Activated naive CD8-positive, alpha-beta T cell (primary cell): ENCODE measurements around the gene PEX5.
"Not testable (repeated sequence)": the region's sequence is repeated elsewhere in the genome, so short reads cannot be mapped to it uniquely, and the experiment has no call there.

ENCODE experiments used
- H3K27ac Mint-ChIP-seq: one replicate; pipeline ENCODE4 v1.8.0; 2021; ENCODE audit warnings: mixed read lengths
- H3K27me3 Mint-ChIP-seq: one replicate; pipeline ENCODE4 v1.8.0; 2021; ENCODE audit warnings: mixed read lengths
- H3K36me3 Mint-ChIP-seq: one replicate; pipeline ENCODE4 v1.8.0; 2021; ENCODE audit warnings: mixed read lengths
- H3K4me1 Mint-ChIP-seq: one replicate; pipeline ENCODE4 v1.8.0; 2021; ENCODE audit warnings: low read depth, mixed read lengths
- H3K4me3 Mint-ChIP-seq: one replicate; pipeline ENCODE4 v1.8.0; 2021; ENCODE audit warnings: mild to moderate bottlenecking, mixed read lengths
- H3K9me3 Mint-ChIP-seq: one replicate; pipeline ENCODE4 v1.8.0; 2021; ENCODE audit warnings: low read depth, mixed read lengths

The PEX5 gene

GRCh38 chr12:7219599-7220243 lies 30.2 kb downstream of the PEX5 start:
- Mint-ChIP-seq H3K27ac (no peak overlapping the region), H3K4me3 (no peak overlapping the region), H3K4me1 (no peaks in the 10 kb centered on the region), H3K27me3 (no peaks in the 10 kb centered on the region), H3K9me3 (peaks cover 8% of the 10 kb centered on the region), H3K36me3 (no peaks in the 10 kb centered on the region)

GRCh38 chr12:7221486-7221885 lies 32.0 kb downstream of the PEX5 start:
- no peaks in the 10 kb centered on the region for H3K4me1 Mint-ChIP-seq
- H3K27me3 Mint-ChIP-seq = no peaks in the 10 kb centered on the region
- no peaks in the 10 kb centered on the region for H3K9me3 Mint-ChIP-seq
- H3K36me3 Mint-ChIP-seq = no peaks in the 10 kb centered on the region
- H3K27ac Mint-ChIP-seq = no peak overlapping the region
- H3K4me3 Mint-ChIP-seq = no peak overlapping the region

GRCh38 chr12:7229741-7230140 lies 40.3 kb downstream of the PEX5 start:
- H3K9me3 Mint-ChIP-seq = peaks cover 8% of the 10 kb centered on the region
- no peak overlapping the region for H3K27ac Mint-ChIP-seq
- H3K36me3 Mint-ChIP-seq = peaks cover 5% of the 10 kb centered on the region
- H3K4me3 Mint-ChIP-seq = no peak overlapping the region
- peaks cover 10% of the 10 kb centered on the region for H3K27me3 Mint-ChIP-seq
- H3K4me1 Mint-ChIP-seq = no peaks in the 10 kb centered on the region

GRCh38 chr12:7241404-7242005 lies 52.0 kb downstream of the PEX5 start:
- H3K36me3 Mint-ChIP-seq = no peaks in the 10 kb centered on the region
- H3K27ac Mint-ChIP-seq = no peak overlapping the region
- no peak overlapping the region for H3K4me3 Mint-ChIP-seq
- H3K27me3 Mint-ChIP-seq = peaks cover 14% of the 10 kb centered on the region
- peaks cover 10% of the 10 kb centered on the region for H3K9me3 Mint-ChIP-seq
- H3K4me1 Mint-ChIP-seq = no peaks in the 10 kb centered on the region

DNA sequence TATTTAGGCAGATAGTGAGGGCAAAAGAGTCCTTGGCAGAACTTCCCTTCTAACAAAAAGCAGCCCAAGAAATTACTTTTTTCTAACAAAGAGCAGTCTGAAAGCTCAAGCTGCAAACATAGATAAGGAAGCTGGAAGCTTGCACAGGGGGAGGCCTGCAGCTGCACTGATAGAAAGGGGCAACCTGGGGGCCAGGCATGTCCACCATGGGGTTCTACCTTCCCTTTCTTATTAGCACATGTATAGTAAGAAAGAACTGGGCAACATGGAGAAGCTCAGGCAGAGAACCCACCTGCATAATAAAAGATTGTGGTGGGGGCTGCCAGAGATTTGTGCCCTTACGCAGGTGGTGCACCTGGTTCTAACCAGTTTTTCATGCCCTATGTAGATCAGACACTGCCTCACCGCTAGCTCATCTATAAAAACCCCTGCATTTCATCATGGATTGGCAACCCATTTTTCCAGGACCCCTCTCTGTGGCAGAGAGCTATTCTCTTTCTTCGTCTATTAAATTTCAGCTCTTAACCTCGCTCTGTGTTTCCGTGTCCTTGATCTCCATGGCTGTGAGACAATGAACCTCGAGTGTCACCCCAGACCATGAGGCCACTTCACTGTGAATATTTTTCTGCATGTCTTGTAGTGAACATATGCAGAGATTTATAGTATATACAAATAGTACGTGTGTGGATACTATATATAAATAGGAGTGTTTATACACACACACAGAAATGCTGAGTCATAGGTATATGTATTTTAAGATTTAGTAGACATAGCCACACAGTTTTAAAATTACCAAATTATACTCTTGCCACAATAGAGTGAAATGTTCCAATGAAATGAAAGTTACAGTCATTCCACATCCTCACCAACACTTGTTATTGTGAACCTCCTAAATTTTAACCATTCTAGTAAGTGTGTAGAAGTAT lies 53.0 kb downstream of the PEX5 start:
- Mint-ChIP-seq H3K27me3 (peaks cover 14% of the 10 kb centered on the region), H3K36me3 (no peaks in the 10 kb centered on the region), H3K9me3 (peaks cover 11% of the 10 kb centered on the region), H3K4me3 (no peak overlapping the region), H3K27ac (no peak overlapping the region), H3K4me1 (no peaks in the 10 kb centered on the region)

GRCh38 chr12:7251328-7251996 lies 62.0 kb downstream of the PEX5 start:
- H3K4me1 Mint-ChIP-seq, H3K27ac Mint-ChIP-seq, H3K9me3 Mint-ChIP-seq, H3K27me3 Mint-ChIP-seq, H3K4me3 Mint-ChIP-seq, H3K36me3 Mint-ChIP-seq: not testable (repeated sequence)

GRCh38 chr12:7259060-7259459 lies 69.6 kb downstream of the PEX5 start:
- Mint-ChIP-seq H3K4me3 (no peak overlapping the region), H3K27ac (no peak overlapping the region), H3K4me1 (no peaks in the 10 kb centered on the region), H3K9me3 (no peaks in the 10 kb centered on the region), H3K36me3 (no peaks in the 10 kb centered on the region), H3K27me3 (peaks cover 6% of the 10 kb centered on the region)
